Inferior parietal cortex (tissue), 1 donor: ENCODE results near the gene BHLHE23.
"Not testable (repeated sequence)": the region's sequence is repeated elsewhere in the genome, so short reads cannot be mapped to it uniquely, and the experiment has no call there.

Experiments used
- DNase-seq: peaks from one replicate; pipeline ENCODE4 v3.0.0-alpha.2; 2016; ENCODE audit errors: extremely low spot score

Gene BHLHE23

DNA sequence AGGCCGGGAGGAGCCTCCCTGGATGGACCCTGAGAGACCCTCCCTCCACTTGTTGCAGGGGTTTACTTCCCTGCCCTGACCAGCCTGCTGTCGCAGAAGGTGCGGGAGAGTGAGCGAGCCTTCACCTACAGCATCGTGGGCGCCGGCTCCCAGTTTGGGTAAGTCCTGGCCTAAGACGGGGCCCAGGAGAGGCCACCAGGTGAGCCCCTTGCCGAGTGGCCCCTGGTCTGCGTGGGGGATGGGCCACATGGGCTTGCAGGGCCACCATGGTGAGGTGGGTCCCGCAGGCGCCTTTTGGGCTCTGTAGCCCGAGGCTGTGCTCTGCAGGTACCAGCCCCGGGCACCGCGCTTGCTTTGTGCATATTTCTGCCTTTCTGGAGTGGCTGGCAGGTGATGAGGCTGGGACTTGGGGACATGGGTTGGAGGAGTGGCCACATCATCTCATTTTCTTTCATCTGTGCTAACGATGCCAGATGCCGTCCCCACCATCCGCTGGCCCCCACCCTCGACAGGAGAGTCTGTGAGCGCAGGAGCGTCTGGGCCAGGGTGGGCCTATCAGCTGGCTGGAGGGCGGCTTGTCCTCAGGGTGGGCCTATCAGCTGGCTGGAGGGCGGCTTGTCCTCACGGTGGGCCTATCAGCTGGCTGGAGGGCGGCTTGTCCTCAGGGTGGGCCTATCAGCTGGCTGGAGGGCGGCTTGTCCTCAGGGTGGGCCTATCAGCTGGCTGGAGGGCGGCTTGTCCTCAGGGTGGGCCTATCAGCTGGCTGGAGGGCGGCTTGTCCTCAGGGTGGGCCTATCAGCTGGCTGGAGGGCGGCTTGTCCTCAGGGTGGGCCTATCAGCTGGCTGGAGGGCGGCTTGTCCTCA, 46.1 kb downstream of the BHLHE23 start:
- not testable (repeated sequence) for DNase-seq

- no peak for DNase-seq
Observed at GRCh38 chr20:62959998-62960436, 46.7 kb downstream of the BHLHE23 start.

DNA sequence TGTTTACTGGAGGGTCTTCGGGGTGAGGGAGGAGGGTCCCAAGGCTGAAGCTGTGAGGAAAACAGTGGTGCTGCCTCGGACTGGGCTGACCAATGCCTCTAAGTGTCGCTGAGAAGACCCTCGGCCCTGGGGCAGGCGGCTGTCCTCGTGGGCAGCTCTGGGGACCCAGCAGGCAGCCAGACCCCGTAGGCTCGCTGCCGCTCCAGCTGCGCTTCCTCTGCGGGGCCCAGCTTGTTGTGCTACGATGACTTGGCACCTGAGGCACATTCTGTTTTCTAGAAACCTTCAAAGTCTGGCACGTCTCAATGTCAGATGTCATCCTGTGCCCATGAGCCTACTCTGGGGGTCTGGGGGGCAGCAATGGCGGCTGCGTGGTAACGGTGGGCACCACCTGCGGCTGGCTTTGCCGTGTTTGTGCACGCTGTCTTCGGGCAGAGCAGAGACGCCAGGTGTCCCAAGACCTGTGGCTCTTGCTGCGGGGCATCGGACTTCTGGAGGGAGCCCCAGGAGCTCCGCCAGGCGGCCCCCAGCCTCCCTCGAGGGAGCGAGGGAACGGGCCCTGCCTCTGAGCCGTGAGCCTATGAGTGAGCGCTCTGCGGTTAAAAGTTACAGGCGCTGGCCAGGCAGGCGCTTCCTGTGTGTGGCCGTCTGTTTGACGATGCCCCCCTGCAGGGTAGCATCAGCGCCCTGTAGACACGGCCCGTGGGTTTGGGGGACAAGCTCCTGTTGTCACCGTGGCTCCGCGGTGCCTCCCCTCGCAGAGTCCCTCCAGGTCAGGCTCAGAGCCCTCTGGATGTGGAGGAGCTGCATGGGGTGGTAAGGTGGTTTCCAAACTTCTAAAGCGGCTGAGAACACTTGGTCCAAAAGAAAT, 47.4 kb downstream of the BHLHE23 start:
- no peak for DNase-seq

DNA sequence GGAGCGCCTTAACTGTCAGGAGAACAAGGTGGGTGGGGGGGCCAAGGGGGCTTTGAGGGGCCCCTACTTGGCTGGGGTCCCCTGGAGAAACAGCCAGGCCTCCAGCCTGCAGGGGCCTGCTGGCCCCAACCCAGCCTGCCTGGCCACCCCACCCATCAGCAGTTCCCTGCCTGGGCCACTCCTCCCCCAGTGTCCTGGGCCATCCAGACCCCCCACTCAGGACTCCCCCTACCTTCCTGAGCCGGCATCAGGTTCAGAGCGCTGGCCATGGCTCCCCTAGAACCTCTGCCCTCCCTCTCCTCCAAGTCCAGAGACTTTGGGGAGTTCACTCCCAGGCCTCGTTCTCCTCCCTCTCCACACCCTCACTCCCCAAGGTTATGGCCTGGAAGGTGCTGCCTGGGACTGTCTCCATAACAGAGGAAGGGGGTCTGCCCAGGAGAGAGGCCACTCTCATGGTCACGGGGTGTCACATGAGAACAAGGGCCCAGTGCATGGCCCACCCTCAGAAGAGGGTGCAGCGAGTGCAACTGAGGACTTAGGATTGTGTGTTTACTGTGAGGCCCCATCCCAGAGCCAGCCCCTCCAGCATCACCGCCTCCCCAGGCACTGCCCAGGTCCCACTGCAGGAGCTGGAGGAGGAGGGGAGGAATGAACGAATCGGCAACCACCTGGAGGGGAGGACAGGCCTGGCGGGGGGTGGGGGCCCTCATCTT, 48.2 kb downstream of the BHLHE23 start:
- DNase-seq: no peak

DNA sequence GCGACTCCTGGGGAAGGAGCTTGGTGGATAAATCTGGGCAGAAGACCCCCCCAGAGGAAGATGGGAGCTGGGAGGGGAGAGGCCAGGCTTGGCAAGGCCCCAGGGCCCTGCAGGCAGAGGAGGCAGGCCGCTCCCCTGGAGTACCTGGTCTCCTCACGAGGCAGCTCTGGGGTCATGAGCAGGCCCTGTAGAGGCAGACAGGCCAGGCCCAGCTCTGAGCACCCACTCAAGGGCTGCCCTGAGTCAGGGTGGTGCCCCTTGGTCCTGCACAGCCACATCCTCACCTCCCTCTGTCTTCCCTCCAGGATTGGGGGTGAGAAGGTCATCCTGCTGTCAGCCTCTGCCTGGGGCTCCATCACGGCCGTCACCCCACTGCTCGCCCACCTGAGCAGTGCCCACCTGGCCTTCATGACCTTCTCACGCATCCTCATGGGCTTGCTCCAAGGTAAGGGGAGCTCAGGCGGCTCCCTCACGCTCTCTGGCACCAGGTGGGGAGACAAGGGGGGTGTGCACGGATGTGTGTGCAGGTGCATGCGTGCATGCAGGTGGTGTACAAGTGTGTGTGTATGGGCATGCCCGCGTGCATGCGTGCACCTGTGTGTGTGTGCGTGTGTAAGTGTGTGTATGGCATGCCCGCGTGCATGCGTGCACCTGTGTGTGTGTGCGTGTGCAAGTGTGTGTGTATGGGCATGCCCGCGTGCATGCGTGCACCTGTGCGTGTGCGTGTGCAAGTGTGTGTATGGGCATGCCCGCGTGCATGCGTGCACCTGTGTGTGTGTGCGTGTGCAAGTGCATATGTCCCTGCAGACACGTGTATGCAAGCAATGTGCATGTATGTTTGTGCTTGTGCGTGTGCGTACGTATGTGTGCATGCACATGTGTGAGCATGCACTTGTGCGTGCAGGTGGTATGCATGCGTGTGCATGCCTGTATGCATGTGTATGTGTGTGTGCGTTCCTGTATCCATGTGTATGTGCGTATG, 49.3 kb downstream of the BHLHE23 start:
- DNase-seq: no peak

DNA sequence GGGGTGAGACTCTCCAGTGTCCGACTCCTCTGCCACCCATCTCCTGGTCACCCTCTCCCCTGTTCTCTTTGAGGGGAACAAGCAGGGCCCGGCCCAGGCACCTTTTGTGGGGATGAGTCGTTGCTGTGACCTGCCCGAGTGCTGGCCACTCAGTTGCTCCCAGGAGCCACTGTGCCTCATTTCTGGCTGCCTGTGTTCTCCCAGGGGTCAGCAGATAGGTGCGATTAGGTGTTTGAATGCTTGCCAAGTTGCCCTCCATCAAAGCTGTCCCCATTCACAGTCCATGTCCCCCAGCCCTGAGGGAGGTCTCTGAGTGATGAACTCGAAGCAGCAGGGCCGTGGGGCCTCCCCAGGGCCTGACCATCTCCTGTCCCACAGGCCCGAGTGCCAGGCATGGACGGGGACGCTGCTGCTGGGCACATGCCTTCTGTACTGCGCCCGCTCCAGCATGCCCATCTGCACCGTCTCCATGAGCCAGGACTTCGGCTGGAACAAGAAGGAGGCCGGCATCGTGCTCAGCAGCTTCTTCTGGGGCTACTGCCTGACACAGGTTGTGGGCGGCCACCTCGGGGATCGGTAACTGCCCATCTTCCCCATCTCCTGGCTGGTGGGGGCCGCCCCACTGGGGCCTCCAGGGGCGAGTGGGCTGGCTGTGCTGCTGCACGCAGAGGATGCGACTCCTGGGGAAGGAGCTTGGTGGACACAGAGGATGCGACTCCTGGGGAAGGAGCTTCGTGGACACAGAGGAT, 50.2 kb downstream of the BHLHE23 start:
- no peak for DNase-seq
